Measurements from ENCODE around the gene DDRGK1. TPM values are rescaled to one million over a fixed set of nuclear protein-coding genes. Genes with fewer than 3 reads are reported as not detected.
"Not testable (repeated sequence)": the region's sequence is repeated elsewhere in the genome, so short reads cannot be mapped to it uniquely, and the experiment has no call there.

The DDRGK1 gene
- total and polyA plus RNA-seq, 4 donors: 40.5 to 81.0 (median 46.1) TPM

- intact Hi-C loops (cut with DNase I): no loop called here
- no peak overlapping the region for H3K27ac ChIP-seq (ENCODE audit: low read depth in 1 of 2, low read length in 2 of 2)
Measured at GRCh38 chr20:3160418-3160817, 44.1 kb downstream of the DDRGK1 start.

GRCh38 chr20:3158968-3159431 is 45.5 kb downstream of the DDRGK1 start:
- Histone ChIP-seq H3K4me3 (ENCODE audit: low read length in 2 of 2) (peak overlapping the region; percentile 21 to 92), H3K9me3 (ENCODE audit: control insufficient read depth, low read length) (no peaks in the 10 kb centered on the region), H3K27ac (ENCODE audit: low read depth in 1 of 2, low read length in 2 of 2) (peak overlapping the region in 1 of 2 donors; percentile 27), H3K4me1 (ENCODE audit: control insufficient read depth in 1 of 2, insufficient read depth in 2 of 2, low read length in 2 of 2) (no peaks in the 10 kb centered on the region), H3K36me3 (ENCODE audit: control insufficient read depth in 1 of 2, insufficient read depth in 2 of 2, low read length in 1 of 2) (no peaks in the 10 kb centered on the region), H3K27me3 (ENCODE audit: control insufficient read depth in 1 of 2, insufficient read depth in 2 of 2, low read length in 1 of 2) (no peaks in the 10 kb centered on the region)
- WGBS, 2 donors: 2 to 5% methylated on average over 10 of the region's 10 CpGs
- intact Hi-C loops (cut with DNase I): no loop called here
- DNase-seq: no peak
- ATAC-seq (ENCODE audit: low FRiP score): no peak

More at GRCh38 chr20:3160418-3160817, 44.1 kb downstream of the DDRGK1 start:
- no peak for ATAC-seq (ENCODE audit: low FRiP score)
- H3K4me1 ChIP-seq (ENCODE audit: control insufficient read depth in 1 of 2, insufficient read depth in 2 of 2, low read length in 2 of 2): no peaks in the 10 kb centered on the region
- peak in 1 of 2 donors; percentile 27 for DNase-seq
- 94 to 96% methylated on average over 6 of the region's 6 CpGs for WGBS, 2 donors
- no peaks in the 10 kb centered on the region for H3K9me3 ChIP-seq (ENCODE audit: control insufficient read depth, low read length)
- no peak overlapping the region for H3K4me3 ChIP-seq (ENCODE audit: low read length in 2 of 2)
- no peaks in the 10 kb centered on the region for H3K36me3 ChIP-seq (ENCODE audit: control insufficient read depth in 1 of 2, insufficient read depth in 2 of 2, low read length in 1 of 2)
- H3K27me3 ChIP-seq (ENCODE audit: control insufficient read depth in 1 of 2, insufficient read depth in 2 of 2, low read length in 1 of 2): no peaks in the 10 kb centered on the region

- 79 to 80% methylated on average over 11 of the region's 11 CpGs for WGBS, 2 donors
- DNase-seq (peak in 1 of 2 donors; percentile 48), ATAC-seq (ENCODE audit: low FRiP score) (no peak)
- no peak overlapping the region for H3K27ac ChIP-seq (ENCODE audit: low read depth in 1 of 2, low read length in 2 of 2)
- intact Hi-C loops (cut with DNase I): no loop called here
- H3K27me3 ChIP-seq (ENCODE audit: control insufficient read depth in 1 of 2, insufficient read depth in 2 of 2, low read length in 1 of 2): no peaks in the 10 kb centered on the region
- H3K36me3 ChIP-seq (ENCODE audit: control insufficient read depth in 1 of 2, insufficient read depth in 2 of 2, low read length in 1 of 2): no peaks in the 10 kb centered on the region
- H3K9me3 ChIP-seq (ENCODE audit: control insufficient read depth, low read length): no peaks in the 10 kb centered on the region
- no peak overlapping the region for H3K4me3 ChIP-seq (ENCODE audit: low read length in 2 of 2)
- peaks cover 0 to 5% of the 10 kb centered on the region in 2 donors for H3K4me1 ChIP-seq (ENCODE audit: control insufficient read depth in 1 of 2, insufficient read depth in 2 of 2, low read length in 2 of 2)
Measured at GRCh38 chr20:3157817-3158216, 46.7 kb downstream of the DDRGK1 start.

GRCh38 chr20:3156811-3157619 is 47.5 kb downstream of the DDRGK1 start:
- no peaks in the 10 kb centered on the region for H3K27me3 ChIP-seq (ENCODE audit: control insufficient read depth in 1 of 2, insufficient read depth in 2 of 2, low read length in 1 of 2)
- ATAC-seq (ENCODE audit: low FRiP score) (no peak), DNase-seq (no peak)
- intact Hi-C loops (cut with DNase I): no loop called here
- no peaks in the 10 kb centered on the region for H3K36me3 ChIP-seq (ENCODE audit: control insufficient read depth in 1 of 2, insufficient read depth in 2 of 2, low read length in 1 of 2)
- peaks cover 0 to 5% of the 10 kb centered on the region in 2 donors for H3K4me1 ChIP-seq (ENCODE audit: control insufficient read depth in 1 of 2, insufficient read depth in 2 of 2, low read length in 2 of 2)
- no peaks in the 10 kb centered on the region for H3K9me3 ChIP-seq (ENCODE audit: control insufficient read depth, low read length)
- H3K27ac ChIP-seq (ENCODE audit: low read depth in 1 of 2, low read length in 2 of 2): no peak overlapping the region
- 69% methylated on average over 8 of the region's 8 CpGs for WGBS, 2 donors
- no peak overlapping the region for H3K4me3 ChIP-seq (ENCODE audit: low read length in 2 of 2)

- DNase-seq; H3K4me1 ChIP-seq (ENCODE audit: control insufficient read depth in 1 of 2, insufficient read depth in 2 of 2, low read length in 2 of 2); ATAC-seq (ENCODE audit: low FRiP score); H3K27me3 ChIP-seq (ENCODE audit: control insufficient read depth in 1 of 2, insufficient read depth in 2 of 2, low read length in 1 of 2); intact Hi-C loops (cut with DNase I); H3K27ac ChIP-seq (ENCODE audit: low read depth in 1 of 2, low read length in 2 of 2); H3K36me3 ChIP-seq (ENCODE audit: control insufficient read depth in 1 of 2, insufficient read depth in 2 of 2, low read length in 1 of 2); H3K4me3 ChIP-seq (ENCODE audit: low read length in 2 of 2); H3K9me3 ChIP-seq (ENCODE audit: control insufficient read depth, low read length): not testable (repeated sequence)
- WGBS, 2 donors: 75 to 82% methylated on average over 10 of the region's 10 CpGs
Measured at GRCh38 chr20:3152057-3152644, 52.3 kb downstream of the DDRGK1 start.

GRCh38 chr20:3150908-3151307 is 53.6 kb downstream of the DDRGK1 start:
- Histone ChIP-seq H3K27ac (ENCODE audit: low read depth in 1 of 2, low read length in 2 of 2) (no peak overlapping the region), H3K36me3 (ENCODE audit: control insufficient read depth in 1 of 2, insufficient read depth in 2 of 2, low read length in 1 of 2) (peaks cover 3 to 9% of the 10 kb centered on the region in 2 donors), H3K4me3 (ENCODE audit: low read length in 2 of 2) (no peak overlapping the region), H3K9me3 (ENCODE audit: control insufficient read depth, low read length) (no peaks in the 10 kb centered on the region), H3K4me1 (ENCODE audit: control insufficient read depth in 1 of 2, insufficient read depth in 2 of 2, low read length in 2 of 2) (peaks cover 0 to 5% of the 10 kb centered on the region in 2 donors), H3K27me3 (ENCODE audit: control insufficient read depth in 1 of 2, insufficient read depth in 2 of 2, low read length in 1 of 2) (no peaks in the 10 kb centered on the region)
- ATAC-seq (ENCODE audit: low FRiP score): no peak
- DNase-seq: no peak
- intact Hi-C loops (cut with DNase I): no loop called here

- ATAC-seq (ENCODE audit: low FRiP score) (no peak), DNase-seq (no peak)
- intact Hi-C loops (cut with DNase I): no loop called here
- Histone ChIP-seq H3K9me3 (ENCODE audit: control insufficient read depth, low read length) (no peaks in the 10 kb centered on the region), H3K27ac (ENCODE audit: low read depth in 1 of 2, low read length in 2 of 2) (no peak overlapping the region), H3K4me3 (ENCODE audit: low read length in 2 of 2) (no peak overlapping the region), H3K27me3 (ENCODE audit: control insufficient read depth in 1 of 2, insufficient read depth in 2 of 2, low read length in 1 of 2) (no peaks in the 10 kb centered on the region), H3K36me3 (ENCODE audit: control insufficient read depth in 1 of 2, insufficient read depth in 2 of 2, low read length in 1 of 2) (peaks cover 3 to 9% of the 10 kb centered on the region in 2 donors), H3K4me1 (ENCODE audit: control insufficient read depth in 1 of 2, insufficient read depth in 2 of 2, low read length in 2 of 2) (no peaks in the 10 kb centered on the region)
- 88 to 89% methylated on average over 10 of the region's 10 CpGs for WGBS, 2 donors
Measured at GRCh38 chr20:3146732-3147341, 57.6 kb downstream of the DDRGK1 start.

- no peaks in the 10 kb centered on the region for H3K27me3 ChIP-seq (ENCODE audit: control insufficient read depth in 1 of 2, insufficient read depth in 2 of 2, low read length in 1 of 2)
- H3K27ac ChIP-seq (ENCODE audit: low read depth in 1 of 2, low read length in 2 of 2): no peak overlapping the region
- intact Hi-C loops (cut with DNase I): no loop called here
- no peaks in the 10 kb centered on the region for H3K9me3 ChIP-seq (ENCODE audit: control insufficient read depth, low read length)
- DNase-seq: no peak
- no peak for ATAC-seq (ENCODE audit: low FRiP score)
- no peak overlapping the region for H3K4me3 ChIP-seq (ENCODE audit: low read length in 2 of 2)
- no peaks in the 10 kb centered on the region for H3K36me3 ChIP-seq (ENCODE audit: control insufficient read depth in 1 of 2, insufficient read depth in 2 of 2, low read length in 1 of 2)
- H3K4me1 ChIP-seq (ENCODE audit: control insufficient read depth in 1 of 2, insufficient read depth in 2 of 2, low read length in 2 of 2): no peaks in the 10 kb centered on the region
- 99 to 100% methylated on average over 3 of the region's 3 CpGs for WGBS, 2 donors
Measured at GRCh38 chr20:3141757-3142156, 62.7 kb downstream of the DDRGK1 start.
